ENCODE measurements around the gene ZP1. TPM values are rescaled to one million over a fixed set of nuclear protein-coding genes. Genes with fewer than 3 reads are reported as not detected.

ZP1 gene
- total and polyA plus RNA-seq, 2 of the 4 experiments (the other 2 are of a cell fraction): 0.18 to 1.6 TPM

DNA sequence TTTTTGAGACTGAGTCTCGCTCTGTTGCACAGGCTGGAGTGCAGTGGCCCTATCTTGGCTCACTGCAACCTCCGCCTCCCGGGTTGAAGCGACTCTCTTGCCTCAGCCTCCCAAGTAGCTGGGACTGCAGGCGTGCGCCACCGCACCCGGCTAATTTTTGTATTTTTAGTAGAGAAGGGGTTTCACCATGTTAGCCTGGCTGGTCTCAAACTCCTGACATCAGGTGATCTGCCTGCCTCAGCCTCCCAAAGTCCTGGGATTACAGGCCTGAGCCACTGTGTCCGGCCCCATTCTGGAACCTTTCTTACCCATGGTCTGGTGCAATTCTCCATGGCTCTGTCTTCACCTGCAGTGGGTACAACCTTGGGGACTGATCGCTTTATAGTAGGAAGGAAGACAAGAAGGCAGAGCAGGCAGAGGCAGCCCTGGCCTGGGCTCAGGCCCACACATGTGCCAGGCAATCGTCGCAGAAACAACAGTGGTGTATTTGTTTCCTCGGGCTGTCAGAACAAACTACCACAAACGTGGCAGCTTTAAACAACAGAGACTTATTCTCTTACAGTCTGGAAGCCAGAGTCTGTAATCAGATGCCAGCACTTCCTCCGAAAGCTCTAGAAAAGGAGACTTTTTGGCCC lies 7.6 kb upstream of the ZP1 start:
- peaks cover 2% of the 10 kb centered on the region; the same call in 1 of the 2 replicates for H3K9me1 ChIP-seq (ENCODE audit: insufficient read depth, low read length)
- H4K8ac ChIP-seq (ENCODE audit: low read depth in 2 of 2, low read length in 2 of 2): no peak overlapping the region
- no peaks in the 10 kb centered on the region for H4K20me1 ChIP-seq (ENCODE audit: insufficient read depth, low read length)
- ATAC-seq (ENCODE audit: low read depth) (no peak), DNase-seq (no peak)
- no peak overlapping the region for H2AK5ac ChIP-seq (ENCODE audit: low read depth, low read length)
- H3K27ac ChIP-seq (ENCODE audit: insufficient read depth, low read length): no peak overlapping the region
- TF ChIP-seq MXI1 (IDR thresholded peaks at IDR 0.05; ENCODE audit: borderline replicate concordance, low read depth, low read length): no peak
- no peak for TF ChIP-seq RAD21 (IDR thresholded peaks at IDR 0.05; ENCODE audit: low read length)
- TF ChIP-seq MAFK (IDR thresholded peaks at IDR 0.05; ENCODE audit: low read depth, low read length): no peak
- no peak for TF ChIP-seq RCOR1 (IDR thresholded peaks at IDR 0.05; ENCODE audit: insufficient replicate concordance, low read length)
- no peak for TF ChIP-seq ELK1 (IDR thresholded peaks at IDR 0.05; ENCODE audit: borderline replicate concordance, low read depth, low read length)
- TF ChIP-seq MAZ (IDR thresholded peaks at IDR 0.05; ENCODE audit: borderline replicate concordance, low read depth, low read length): no peak
- TF ChIP-seq SMC3 (IDR thresholded peaks at IDR 0.05; ENCODE audit: low read depth, low read length): no peak
- TF ChIP-seq, protein P1, sequence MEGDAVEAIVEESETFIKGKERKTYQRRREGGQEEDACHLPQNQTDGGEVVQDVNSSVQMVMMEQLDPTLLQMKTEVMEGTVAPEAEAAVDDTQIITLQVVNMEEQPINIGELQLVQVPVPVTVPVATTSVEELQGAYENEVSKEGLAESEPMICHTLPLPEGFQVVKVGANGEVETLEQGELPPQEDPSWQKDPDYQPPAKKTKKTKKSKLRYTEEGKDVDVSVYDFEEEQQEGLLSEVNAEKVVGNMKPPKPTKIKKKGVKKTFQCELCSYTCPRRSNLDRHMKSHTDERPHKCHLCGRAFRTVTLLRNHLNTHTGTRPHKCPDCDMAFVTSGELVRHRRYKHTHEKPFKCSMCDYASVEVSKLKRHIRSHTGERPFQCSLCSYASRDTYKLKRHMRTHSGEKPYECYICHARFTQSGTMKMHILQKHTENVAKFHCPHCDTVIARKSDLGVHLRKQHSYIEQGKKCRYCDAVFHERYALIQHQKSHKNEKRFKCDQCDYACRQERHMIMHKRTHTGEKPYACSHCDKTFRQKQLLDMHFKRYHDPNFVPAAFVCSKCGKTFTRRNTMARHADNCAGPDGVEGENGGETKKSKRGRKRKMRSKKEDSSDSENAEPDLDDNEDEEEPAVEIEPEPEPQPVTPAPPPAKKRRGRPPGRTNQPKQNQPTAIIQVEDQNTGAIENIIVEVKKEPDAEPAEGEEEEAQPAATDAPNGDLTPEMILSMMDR (conservative IDR thresholded peaks at IDR 0.05; ENCODE audit: low read depth, low read length): no peak
- no peak for TF ChIP-seq RFX5 (IDR thresholded peaks at IDR 0.05; ENCODE audit: low read depth, low read length)
- TF ChIP-seq FOS (IDR thresholded peaks at IDR 0.05; ENCODE audit: low read depth, low read length): no peak
- TF ChIP-seq NFE2L2 (IDR thresholded peaks at IDR 0.05; ENCODE audit: low read depth, low read length): no peak
- TF ChIP-seq POLR2A (IDR thresholded peaks at IDR 0.05; ENCODE audit: low read depth, low read length): no peak
- TF ChIP-seq CHD1 (IDR thresholded peaks at IDR 0.05; ENCODE audit: low read depth, low read length): no peak
- TF ChIP-seq BHLHE40 (IDR thresholded peaks at IDR 0.05; ENCODE audit: low read depth, low read length): no peak
- TF ChIP-seq USF2 (IDR thresholded peaks at IDR 0.05; ENCODE audit: low read depth, low read length): no peak
- H3K4me2 ChIP-seq (ENCODE audit: low read depth, low read length): no peak overlapping the region
- no peak overlapping the region for H3K9ac ChIP-seq (ENCODE audit: low read depth, low read length)
- H3K4ac ChIP-seq (ENCODE audit: low read depth, low read length): no peak overlapping the region
- no peak overlapping the region for H3K18ac ChIP-seq (ENCODE audit: low read depth, low read length)
- 100% methylated on average over 4 of the region's 15 CpGs; no CpG with 5 or more reads in 1 of the 2 experiments for WGBS, 2 experiments (ENCODE audit: extremely low coverage in 2 of 2, insufficient read length in 1 of 2)
- H2AK9ac ChIP-seq (replicated peaks; ENCODE audit: low read depth, low read length, poor library complexity): no peak overlapping the region
- in situ Hi-C loops (cut with MboI; ENCODE audit: low sequenced_read_pairs) (no loop called here), intact Hi-C loops (cut with micrococcal nuclease) (no loop called here), dilution Hi-C loops (cut with HindIII; ENCODE audit: low sequenced_read_pairs, unreplicated experiment) (no loop called here)
- H3K23ac ChIP-seq (ENCODE audit: low read depth, low read length): no peak overlapping the region
- H3K56ac ChIP-seq (ENCODE audit: extremely low read depth, insufficient read depth, low read length): no peak overlapping the region
- peaks cover 7% of the 10 kb centered on the region for H3K4me1 ChIP-seq (ENCODE audit: control insufficient read depth, insufficient read depth, low read length)
- no peaks in the 10 kb centered on the region for H3K79me1 ChIP-seq (ENCODE audit: low read depth in 1 of 2, low read length in 2 of 2)
- H3K4me3 ChIP-seq (ENCODE audit: insufficient read depth, low read depth, low read length): no peak overlapping the region
- H2BK20ac ChIP-seq (ENCODE audit: low read depth, low read length): no peak overlapping the region
- H3K9me3 ChIP-seq (ENCODE audit: control insufficient read depth, insufficient read depth, low read length): no peaks in the 10 kb centered on the region
- ChIA-PET POLR2A (ENCODE audit: unreplicated experiment) (no interaction called here), CTCF (no interaction called here)
- no peak overlapping the region for H4K5ac ChIP-seq (ENCODE audit: low read depth, low read length)
- H3K27me3 ChIP-seq (ENCODE audit: control insufficient read depth, insufficient read depth, low read length): peaks cover 9% of the 10 kb centered on the region
- H2BK15ac ChIP-seq (ENCODE audit: low read depth, low read length): no peak overlapping the region
- no peak overlapping the region for H2AFZ ChIP-seq (replicated peaks; ENCODE audit: low read length, poor library complexity)
- H4K91ac ChIP-seq (ENCODE audit: insufficient read depth, low read depth, low read length): no peak overlapping the region
- BruUV-seq (replicated peaks): no TSS peak
- H3K36me3 ChIP-seq (ENCODE audit: control insufficient read depth, insufficient read depth, low read length): no peaks in the 10 kb centered on the region
- no peak overlapping the region for H2BK5ac ChIP-seq (ENCODE audit: low read depth, low read length, poor library complexity, severe bottlenecking)
- no peak overlapping the region for H2BK120ac ChIP-seq (ENCODE audit: low read depth, low read length)
- no peak overlapping the region for H3K14ac ChIP-seq (replicated peaks; ENCODE audit: low read depth, low read length)
